Measurements from ENCODE around the gene PGM2. TPM values are rescaled to one million over a fixed set of nuclear protein-coding genes. Genes with fewer than 3 reads are reported as not detected.

The PGM2 gene
- polyA plus RNA-seq, 1 of the 3 experiments (the other 2 are of a cell fraction): 12.7 TPM

GRCh38 chr4:37902738-37903693 is 76.5 kb downstream of the PGM2 start:
- Histone ChIP-seq H3K27me3 (ENCODE audit: insufficient read depth) (peaks cover 34% of the 10 kb centered on the region), H3K79me2 (ENCODE audit: insufficient read depth) (no peaks in the 10 kb centered on the region), H3K4me2 (no peak overlapping the region), H4K20me1 (ENCODE audit: insufficient read depth) (no peaks in the 10 kb centered on the region), H3F3A (replicated peaks; ENCODE audit: insufficient read depth) (no peaks in the 10 kb centered on the region), H3K9ac (no peak overlapping the region), H3K4me3 (ENCODE audit: low read depth in 2 of 2, low read length in 1 of 2) (no peak overlapping the region), H3K9me2 (no peaks in the 10 kb centered on the region), H3K27ac (ENCODE audit: low read depth in 2 of 2, low read length in 1 of 2) (no peak overlapping the region), H2AFZ (ENCODE audit: low read depth) (no peak overlapping the region), H3K4me1 (ENCODE audit: control insufficient read depth in 1 of 2, insufficient read depth in 2 of 2, low read depth in 1 of 2, low read length in 1 of 2) (no peaks in the 10 kb centered on the region), H3K36me3 (replicated peaks in 1 of 2; ENCODE audit: control insufficient read depth in 1 of 2, insufficient read depth in 2 of 2, low read length in 1 of 2) (no peaks in the 10 kb centered on the region), H3K9me3 (no peaks in the 10 kb centered on the region)
- POLR2A ChIA-PET: no interaction called here
- DNase-seq: no peak
- 48% methylated on average over 9 of the region's 9 CpGs for WGBS (ENCODE audit: low lambda C conversion rate)
- CTCF ChIA-PET: interaction anchor here (0.7 kb wide), 1 partner anchor 68 kb away, joined by 4 read pairs; no protein-coding TSS in a partner anchor
- TF ChIP-seq GATA2 (CRISPR knock-in tag; IDR thresholded peaks at IDR 0.05) (no peak), CHD2 (IDR thresholded peaks at IDR 0.05; ENCODE audit: low read length, partially characterized antibody) (no peak), FOSL2 (IDR thresholded peaks at IDR 0.05; ENCODE audit: borderline replicate concordance, low read depth) (no peak), NRF1 (IDR thresholded peaks at IDR 0.05; ENCODE audit: low read depth, low read length) (no peak), USF1 (IDR thresholded peaks at IDR 0.05; ENCODE audit: borderline replicate concordance, low read depth) (no peak), EP300 (IDR thresholded peaks at IDR 0.05; ENCODE audit: borderline replicate concordance in 1 of 2, low read depth in 1 of 2, low read length in 1 of 2) (no peak), EZH2phosphoT487 (IDR thresholded peaks at IDR 0.05; ENCODE audit: borderline replicate concordance, low read depth) (no peak), TCF12 (IDR thresholded peaks at IDR 0.05) (no peak), POLR2AphosphoS5 (IDR thresholded peaks at IDR 0.05; ENCODE audit: low read depth, low read length) (no peak), RAD21 (IDR thresholded peaks at IDR 0.05; ENCODE audit: low read length) (no peak), FOXJ3 (CRISPR knock-in tag; IDR thresholded peaks at IDR 0.05) (no peak), MEF2A (IDR thresholded peaks at IDR 0.05; ENCODE audit: borderline replicate concordance, low read depth) (no peak), GABPA (IDR thresholded peaks at IDR 0.05; ENCODE audit: low read depth) (no peak), TAF1 (IDR thresholded peaks at IDR 0.05; ENCODE audit: borderline replicate concordance, low read depth, low read length) (no peak), FOXM1 (IDR thresholded peaks at IDR 0.05; ENCODE audit: low read depth) (no peak), ZBTB33 (IDR thresholded peaks at IDR 0.05; ENCODE audit: borderline replicate concordance, low read depth) (no peak)
- TF ChIP-seq, protein P1, sequence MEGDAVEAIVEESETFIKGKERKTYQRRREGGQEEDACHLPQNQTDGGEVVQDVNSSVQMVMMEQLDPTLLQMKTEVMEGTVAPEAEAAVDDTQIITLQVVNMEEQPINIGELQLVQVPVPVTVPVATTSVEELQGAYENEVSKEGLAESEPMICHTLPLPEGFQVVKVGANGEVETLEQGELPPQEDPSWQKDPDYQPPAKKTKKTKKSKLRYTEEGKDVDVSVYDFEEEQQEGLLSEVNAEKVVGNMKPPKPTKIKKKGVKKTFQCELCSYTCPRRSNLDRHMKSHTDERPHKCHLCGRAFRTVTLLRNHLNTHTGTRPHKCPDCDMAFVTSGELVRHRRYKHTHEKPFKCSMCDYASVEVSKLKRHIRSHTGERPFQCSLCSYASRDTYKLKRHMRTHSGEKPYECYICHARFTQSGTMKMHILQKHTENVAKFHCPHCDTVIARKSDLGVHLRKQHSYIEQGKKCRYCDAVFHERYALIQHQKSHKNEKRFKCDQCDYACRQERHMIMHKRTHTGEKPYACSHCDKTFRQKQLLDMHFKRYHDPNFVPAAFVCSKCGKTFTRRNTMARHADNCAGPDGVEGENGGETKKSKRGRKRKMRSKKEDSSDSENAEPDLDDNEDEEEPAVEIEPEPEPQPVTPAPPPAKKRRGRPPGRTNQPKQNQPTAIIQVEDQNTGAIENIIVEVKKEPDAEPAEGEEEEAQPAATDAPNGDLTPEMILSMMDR (IDR thresholded peaks at IDR 0.05): no peak
- TF ChIP-seq, protein P2, sequence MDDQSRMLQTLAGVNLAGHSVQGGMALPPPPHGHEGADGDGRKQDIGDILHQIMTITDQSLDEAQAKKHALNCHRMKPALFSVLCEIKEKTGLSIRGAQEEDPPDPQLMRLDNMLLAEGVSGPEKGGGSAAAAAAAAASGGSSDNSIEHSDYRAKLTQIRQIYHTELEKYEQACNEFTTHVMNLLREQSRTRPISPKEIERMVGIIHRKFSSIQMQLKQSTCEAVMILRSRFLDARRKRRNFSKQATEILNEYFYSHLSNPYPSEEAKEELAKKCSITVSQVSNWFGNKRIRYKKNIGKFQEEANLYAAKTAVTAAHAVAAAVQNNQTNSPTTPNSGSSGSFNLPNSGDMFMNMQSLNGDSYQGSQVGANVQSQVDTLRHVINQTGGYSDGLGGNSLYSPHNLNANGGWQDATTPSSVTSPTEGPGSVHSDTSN (IDR thresholded peaks at IDR 0.05): no peak
- TF ChIP-seq, protein P3, sequence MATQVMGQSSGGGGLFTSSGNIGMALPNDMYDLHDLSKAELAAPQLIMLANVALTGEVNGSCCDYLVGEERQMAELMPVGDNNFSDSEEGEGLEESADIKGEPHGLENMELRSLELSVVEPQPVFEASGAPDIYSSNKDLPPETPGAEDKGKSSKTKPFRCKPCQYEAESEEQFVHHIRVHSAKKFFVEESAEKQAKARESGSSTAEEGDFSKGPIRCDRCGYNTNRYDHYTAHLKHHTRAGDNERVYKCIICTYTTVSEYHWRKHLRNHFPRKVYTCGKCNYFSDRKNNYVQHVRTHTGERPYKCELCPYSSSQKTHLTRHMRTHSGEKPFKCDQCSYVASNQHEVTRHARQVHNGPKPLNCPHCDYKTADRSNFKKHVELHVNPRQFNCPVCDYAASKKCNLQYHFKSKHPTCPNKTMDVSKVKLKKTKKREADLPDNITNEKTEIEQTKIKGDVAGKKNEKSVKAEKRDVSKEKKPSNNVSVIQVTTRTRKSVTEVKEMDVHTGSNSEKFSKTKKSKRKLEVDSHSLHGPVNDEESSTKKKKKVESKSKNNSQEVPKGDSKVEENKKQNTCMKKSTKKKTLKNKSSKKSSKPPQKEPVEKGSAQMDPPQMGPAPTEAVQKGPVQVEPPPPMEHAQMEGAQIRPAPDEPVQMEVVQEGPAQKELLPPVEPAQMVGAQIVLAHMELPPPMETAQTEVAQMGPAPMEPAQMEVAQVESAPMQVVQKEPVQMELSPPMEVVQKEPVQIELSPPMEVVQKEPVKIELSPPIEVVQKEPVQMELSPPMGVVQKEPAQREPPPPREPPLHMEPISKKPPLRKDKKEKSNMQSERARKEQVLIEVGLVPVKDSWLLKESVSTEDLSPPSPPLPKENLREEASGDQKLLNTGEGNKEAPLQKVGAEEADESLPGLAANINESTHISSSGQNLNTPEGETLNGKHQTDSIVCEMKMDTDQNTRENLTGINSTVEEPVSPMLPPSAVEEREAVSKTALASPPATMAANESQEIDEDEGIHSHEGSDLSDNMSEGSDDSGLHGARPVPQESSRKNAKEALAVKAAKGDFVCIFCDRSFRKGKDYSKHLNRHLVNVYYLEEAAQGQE (IDR thresholded peaks at IDR 0.05; ENCODE audit: low read depth, low read length): no peak

Measured in SK-N-SH (cell line).